GM10847 (cell line): Measurements from ENCODE around the gene TMEM95.

ENCODE experiments used
- POLR2A ChIP-seq: IDR thresholded peaks from 2 replicates; pipeline ENCODE4 v1.6.1; 2011; ENCODE audit not compliant: insufficient read length; ENCODE audit errors: extremely low read depth

The TMEM95 gene

DNA sequence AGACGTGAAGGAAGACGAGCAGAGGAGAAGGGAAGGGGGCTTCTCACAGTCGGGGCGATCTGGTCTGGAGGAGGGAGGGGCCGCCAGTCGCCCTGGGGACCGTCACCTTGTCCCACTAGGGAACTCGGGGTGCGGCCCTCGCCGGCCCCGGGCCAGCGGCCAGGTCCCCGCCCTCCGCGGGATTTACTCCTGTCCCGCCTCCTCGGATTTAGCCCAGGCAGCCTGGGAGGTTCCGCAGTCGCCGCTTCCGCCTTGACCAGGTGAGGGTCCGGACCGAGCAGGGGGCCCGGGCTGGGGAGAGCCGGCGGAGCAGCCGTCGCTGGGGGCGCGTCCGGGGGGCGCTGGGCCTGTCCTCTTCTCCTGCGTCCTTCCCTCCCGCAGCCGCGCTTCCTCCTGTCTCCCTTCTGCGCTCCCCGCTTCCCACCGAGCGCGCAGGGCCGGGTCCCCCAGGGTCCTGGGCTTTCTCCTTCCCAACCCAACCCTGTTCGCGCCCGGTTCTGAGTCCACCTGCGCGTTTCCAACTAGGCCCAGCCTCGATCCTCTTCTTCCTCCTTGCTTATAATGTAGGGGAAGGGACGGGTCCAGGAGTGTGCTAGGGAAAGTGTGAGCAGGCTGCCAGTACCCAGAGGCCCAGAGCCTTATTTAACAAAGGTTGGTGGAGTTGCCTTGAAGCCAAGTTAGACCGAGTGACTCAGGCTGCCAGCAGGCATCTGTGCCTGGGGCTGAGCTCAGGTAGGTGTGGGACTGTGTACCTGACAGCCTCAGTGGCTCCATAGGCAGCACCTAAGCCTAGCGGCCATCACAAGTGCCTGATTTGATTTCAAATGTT is 26.1 kb downstream of the TMEM95 start, which contains the start of gene TNK1:
TSS of gene TNK1 (plus strand) at position 235 of the 829 bp plus-strand sequence. CDS start 1,838 bp downstream, outside the sequence.
- no peak for TF ChIP-seq POLR2A

- TF ChIP-seq POLR2A: no peak
These were observed 27.9 kb downstream of the TMEM95 start for GRCh38 chr17:7382901-7383300.

DNA sequence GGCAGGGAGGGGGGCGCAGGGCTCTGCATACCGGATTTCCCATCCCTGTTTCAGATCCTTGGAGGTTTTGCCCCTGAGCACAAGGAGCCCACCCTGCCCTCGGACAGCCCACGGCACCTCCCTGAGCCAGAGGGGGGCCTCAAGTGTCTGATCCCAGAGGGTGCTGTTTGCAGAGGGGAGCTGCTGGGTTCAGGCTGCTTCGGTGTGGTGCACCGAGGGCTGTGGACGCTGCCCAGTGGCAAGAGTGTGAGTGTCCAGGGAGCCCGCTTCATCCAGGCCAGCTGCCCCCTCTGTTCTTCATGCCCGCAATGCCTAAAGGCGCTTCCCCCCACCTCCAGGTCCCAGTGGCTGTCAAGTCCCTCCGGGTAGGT is 28.4 kb downstream of the TMEM95 start:
- TF ChIP-seq POLR2A: no peak

- peak; percentile 28 for TF ChIP-seq POLR2A
These were observed 29.0 kb downstream of the TMEM95 start for GRCh38 chr17:7383742-7384488.

DNA sequence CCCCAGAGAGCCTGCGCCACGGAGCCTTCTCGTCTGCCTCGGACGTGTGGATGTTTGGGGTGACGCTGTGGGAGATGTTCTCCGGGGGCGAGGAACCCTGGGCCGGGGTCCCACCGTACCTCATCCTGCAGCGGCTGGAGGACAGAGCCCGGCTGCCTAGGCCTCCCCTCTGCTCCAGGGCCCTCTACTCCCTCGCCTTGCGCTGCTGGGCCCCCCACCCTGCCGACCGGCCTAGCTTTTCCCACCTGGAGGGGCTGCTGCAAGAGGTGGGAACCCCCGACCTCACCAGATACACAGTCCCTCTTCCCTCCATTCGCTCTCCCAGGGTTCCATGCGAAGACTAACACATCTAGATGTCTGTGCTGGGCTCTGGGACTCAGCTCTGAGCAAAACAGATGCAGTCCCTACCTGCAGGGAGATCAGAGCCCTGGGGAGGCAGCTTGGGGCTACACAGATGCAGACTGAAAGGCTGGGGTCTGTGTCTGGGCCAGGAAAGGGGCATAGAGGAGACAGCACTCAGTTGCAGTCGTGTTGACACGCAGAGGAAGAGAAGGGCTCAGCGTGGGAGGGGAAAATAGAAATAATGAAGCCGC is 29.6 kb downstream of the TMEM95 start:
- TF ChIP-seq POLR2A: no peak

GRCh38 chr17:7388856-7389255 is 33.9 kb downstream of the TMEM95 start:
- TF ChIP-seq POLR2A: no peak

DNA sequence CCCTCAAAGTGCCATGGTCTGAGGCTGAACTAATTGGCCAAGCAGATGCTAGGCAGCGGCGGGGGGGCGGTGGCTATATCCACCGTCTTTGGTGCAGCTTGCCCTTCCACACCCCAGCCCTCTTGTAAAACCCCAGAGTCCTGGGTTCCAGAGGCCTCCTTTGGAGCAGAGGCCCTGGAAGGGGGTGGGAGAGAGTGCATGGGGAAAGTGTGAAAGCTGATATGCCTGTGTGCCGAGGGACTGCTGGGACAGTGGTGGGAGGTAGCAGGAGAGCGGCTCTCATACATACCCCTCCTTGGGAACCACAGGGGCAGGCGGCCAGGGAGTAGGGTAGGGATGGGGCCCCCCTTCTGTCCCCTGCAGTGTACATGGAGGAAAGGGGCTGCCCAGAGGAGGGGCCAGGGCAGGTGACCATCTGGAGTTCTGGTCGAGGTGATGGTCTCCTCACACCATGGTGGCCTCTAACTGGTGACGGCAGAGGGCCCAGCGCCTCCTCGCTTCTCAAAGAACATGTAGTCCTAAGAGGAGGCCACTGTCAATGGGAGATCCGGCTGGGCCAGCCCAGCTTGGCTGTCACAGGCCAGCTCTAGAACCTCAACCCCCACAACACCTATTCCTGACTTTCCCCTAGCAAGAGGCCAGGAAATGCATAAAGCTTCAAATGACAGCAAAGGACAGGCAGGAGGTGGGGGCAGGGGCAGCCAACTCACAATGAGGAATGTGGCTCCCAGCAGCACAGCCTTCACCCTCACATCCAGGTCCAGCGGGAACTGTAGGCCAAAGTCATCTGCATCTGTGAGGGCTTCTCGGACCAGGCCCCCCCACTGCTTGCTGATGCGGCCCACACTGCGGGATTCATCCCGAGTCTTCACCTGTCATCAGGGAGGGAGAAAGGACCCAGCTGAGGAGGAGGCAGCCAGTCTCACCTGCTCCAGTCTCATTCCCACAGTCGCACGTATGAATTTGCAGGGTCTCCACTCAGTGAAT is 35.3 kb downstream of the TMEM95 start:
- TF ChIP-seq POLR2A: no peak

GRCh38 chr17:7391307-7391706 is 36.4 kb downstream of the TMEM95 start:
- no peak for TF ChIP-seq POLR2A

GRCh38 chr17:7392696-7393612 is 38.0 kb downstream of the TMEM95 start:
- no peak for TF ChIP-seq POLR2A

- TF ChIP-seq POLR2A: no peak
These were observed 38.9 kb downstream of the TMEM95 start for GRCh38 chr17:7393613-7394451.

DNA sequence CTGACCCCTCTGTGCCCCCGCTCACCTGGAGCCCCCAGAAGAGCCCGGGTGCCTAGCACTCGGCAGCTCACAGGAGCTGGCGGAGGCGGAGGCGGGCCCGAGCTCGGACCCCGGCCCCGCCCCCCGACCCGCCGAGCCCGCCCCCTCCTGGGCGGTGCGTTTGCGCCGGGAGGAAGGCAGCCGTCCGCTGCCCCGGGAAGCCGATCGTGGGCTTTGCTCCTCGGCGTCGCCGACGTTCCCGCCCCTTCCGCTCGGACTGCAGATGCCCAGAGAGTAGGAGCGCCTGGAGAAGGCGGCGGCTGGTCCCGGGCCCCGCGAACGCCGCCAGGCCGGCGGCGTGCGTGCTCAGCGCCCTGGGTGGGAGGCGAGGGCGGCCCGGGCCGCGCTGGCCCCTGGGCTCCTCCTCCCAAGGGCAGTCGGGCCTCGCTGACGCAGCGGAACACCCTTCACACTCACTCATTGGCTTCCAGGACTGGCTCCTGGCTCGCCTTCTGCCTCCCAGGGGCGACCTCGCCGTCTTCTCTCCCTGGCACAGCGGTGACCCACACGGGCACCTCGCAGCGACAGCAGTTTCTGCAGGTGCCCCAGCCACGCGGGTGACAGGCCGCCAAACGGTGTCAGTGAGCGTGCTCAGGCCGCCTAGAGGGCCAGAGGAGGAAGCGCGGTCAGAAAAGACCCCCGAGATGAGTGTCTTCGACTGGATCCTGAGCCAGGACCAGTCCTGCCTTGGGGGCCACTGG is 39.7 kb downstream of the TMEM95 start, which contains the start of gene PLSCR3:
TSS of gene PLSCR3 (minus strand) at position 74 of the 740 bp plus-strand sequence. CDS start 415 bp downstream, outside the sequence.
- TF ChIP-seq POLR2A: peak; percentile 72

- no peak for TF ChIP-seq POLR2A
These were observed 41.2 kb downstream of the TMEM95 start for GRCh38 chr17:7396147-7396546.

- no peak for TF ChIP-seq POLR2A
These were observed 43.7 kb downstream of the TMEM95 start for GRCh38 chr17:7398612-7399011.
